Cerebellar nuclear complex (tissue), 1 donor: ENCODE data around the gene GPR32.
"Not testable (repeated sequence)": the region's sequence is repeated elsewhere in the genome, so short reads cannot be mapped to it uniquely, and the experiment has no call there.

Source experiments
- DNase-seq, 2 experiments: peaks; one replicate each; lab custom pipeline; 2025; lab: John Stamatoyannopoulos, UW

The GPR32 gene

GRCh38 chr19:50780753-50781435 is 10.6 kb downstream of the GPR32 start:
- DNase-seq, result no peak

- DNase-seq, result not testable (repeated sequence)
Measured at GRCh38 chr19:50783848-50784152, 13.5 kb downstream of the GPR32 start.

DNA sequence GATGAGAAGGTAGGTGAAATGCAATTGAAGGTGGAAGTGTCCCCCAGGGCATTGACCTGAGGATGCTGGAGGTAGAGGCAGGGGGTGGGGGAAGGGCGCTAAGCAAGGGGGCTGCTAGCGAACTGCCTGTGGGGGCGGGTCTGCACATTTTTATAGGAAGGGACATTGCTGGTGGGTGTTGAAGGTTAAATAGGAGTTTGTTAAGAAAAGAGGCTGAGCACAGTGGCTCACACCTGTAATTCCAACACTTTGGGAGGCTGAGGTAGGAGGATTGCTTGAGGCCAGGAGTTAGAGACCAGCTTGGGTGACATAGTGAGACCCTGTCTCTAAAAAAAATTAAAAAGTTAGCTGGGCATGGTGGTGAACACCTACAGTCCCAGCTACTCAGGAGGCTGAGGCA is 14.4 kb downstream of the GPR32 start:
- no peak for DNase-seq

GRCh38 chr19:50785329-50785728 is 15.1 kb downstream of the GPR32 start:
- no peak for DNase-seq

DNA sequence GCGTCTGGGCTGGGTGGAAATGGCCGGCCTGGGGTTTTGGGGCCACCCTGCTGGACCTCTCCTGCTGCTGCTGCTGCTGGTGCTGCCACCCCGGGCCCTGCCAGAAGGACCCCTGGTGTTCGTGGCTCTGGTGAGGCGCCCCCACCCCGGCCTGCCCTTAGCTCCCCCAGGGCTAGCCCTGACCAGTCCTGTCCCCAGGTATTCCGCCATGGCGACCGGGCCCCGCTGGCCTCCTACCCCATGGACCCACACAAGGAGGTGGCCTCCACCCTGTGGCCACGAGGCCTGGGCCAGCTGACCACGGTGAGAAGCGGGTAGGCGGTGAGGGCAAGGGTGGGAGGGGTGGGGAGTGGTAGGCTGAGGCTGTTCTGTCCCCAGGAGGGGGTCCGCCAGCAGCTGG is 20.1 kb downstream of the GPR32 start, which contains the start of gene ACP4:
TSS of gene ACP4 (plus strand) at position 20 of the 400 bp plus-strand sequence. CDS start at position 20, 0 bp downstream.
- DNase-seq, result no peak

DNA sequence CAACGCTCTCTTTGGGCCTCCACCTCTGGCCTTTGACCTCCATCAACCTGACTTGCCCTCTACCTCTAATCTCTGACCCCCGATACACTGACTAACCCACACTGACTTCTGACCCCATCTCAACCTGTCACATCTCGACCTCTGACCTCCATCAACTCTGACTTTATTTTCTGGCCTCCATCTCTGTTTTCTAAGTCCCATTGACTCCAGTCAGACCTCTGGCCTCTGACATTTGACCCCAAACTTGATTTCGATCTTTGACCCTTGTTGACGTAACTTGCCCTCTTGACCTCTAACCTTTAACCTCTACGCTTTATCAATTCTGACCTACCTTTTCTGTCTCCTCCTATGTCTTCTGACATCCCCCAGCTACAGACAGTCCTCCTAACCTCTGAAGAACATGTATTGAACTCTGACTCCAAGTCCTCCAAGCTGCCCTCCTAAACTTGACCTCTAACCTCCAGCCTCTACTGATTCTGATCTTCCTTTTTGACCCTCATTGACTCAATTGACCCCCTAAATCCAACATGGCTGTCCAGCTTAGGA is 20.7 kb downstream of the GPR32 start:
- DNase-seq, result no peak

DNA sequence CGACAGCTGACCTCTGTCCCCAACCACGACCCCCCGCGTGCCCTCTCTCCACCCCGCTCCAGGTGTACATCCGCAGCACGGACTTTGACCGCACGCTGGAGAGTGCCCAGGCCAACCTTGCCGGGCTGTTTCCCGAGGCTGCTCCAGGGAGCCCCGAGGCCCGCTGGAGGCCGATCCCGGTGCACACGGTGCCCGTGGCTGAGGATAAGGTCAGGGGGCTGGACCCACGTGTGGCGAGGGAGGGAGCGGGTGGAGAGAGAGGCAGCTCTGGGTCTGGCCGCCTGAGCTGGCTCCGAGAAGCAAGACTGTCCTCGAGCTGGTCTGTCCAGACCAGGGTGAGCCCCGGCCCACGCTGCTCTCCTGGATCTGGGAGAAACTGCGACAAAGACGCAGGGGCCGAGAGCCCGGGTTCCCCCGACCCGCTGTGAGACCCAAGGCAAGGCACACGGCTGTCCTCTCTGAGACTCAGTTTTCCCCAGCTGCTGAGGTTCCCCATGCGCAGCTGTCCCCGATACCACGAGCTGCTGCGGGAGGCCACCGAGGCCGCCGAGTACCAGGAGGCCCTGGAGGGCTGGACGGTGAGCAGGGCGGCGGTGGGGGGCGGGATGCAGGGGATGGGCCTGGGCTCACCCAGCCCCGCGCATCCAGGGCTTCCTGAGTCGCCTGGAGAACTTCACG is 21.5 kb downstream of the GPR32 start:
- no peak for DNase-seq

GRCh38 chr19:50792272-50793250 is 22.3 kb downstream of the GPR32 start:
- no peak for DNase-seq

DNA sequence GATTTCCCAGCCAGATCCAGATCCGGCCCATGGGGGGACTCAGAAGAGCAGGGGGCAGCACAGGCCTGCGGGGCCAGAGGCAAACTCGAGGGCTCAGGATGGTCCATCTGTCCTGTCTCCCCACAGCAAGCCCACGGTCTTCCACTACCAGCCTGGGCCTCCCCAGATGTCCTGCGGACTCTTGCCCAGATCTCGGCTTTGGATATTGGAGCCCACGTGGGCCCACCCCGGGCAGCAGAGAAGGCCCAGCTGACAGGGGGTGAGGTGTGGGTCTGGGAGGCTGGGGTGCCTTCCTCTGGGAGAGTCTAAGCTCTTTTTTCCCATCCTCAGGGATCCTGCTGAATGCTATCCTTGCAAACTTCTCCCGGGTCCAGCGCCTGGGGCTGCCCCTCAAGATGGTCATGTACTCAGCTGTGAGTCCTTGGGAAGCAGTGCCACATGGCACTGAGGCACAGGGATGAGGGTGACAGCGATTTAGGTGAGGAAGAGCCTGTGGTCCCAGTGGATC is 23.3 kb downstream of the GPR32 start:
- no peak for DNase-seq

GRCh38 chr19:50794074-50794875 is 24.0 kb downstream of the GPR32 start:
- no peak for DNase-seq

DNA sequence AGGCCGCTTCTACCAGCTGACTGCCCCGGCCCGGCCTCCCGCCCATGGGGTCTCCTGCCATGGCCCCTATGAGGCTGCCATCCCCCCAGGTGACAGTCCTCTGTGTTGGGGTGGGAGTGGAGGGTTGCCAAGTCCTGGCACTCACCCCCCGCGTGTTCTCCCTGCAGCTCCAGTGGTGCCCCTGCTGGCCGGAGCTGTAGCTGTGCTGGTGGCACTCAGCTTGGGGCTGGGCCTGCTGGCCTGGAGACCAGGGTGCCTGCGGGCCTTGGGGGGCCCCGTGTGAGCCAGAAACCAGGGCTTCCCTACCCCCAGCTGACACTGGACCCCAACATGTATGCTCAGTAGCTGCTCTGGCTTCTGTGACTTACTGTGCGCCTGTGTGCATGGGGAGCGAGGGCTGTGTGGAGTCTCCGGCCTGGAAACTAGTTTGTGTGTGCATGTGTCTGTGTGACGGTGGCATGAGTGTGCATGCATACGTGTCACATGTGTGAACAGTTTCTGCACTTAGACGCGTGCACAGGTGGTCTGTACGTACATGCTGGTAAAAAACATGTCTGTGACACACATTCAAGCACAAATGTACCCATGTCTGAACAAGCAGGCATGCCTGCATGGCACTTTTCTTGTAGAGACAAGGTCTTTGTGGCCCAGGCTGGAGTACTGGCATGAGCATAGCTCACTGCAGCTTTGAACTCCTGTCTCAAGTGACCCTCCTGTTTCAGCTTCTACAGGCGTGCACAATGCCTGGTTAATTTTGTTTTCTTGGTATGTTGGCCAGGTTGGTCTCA is 24.8 kb downstream of the GPR32 start:
- no peak for DNase-seq

DNA sequence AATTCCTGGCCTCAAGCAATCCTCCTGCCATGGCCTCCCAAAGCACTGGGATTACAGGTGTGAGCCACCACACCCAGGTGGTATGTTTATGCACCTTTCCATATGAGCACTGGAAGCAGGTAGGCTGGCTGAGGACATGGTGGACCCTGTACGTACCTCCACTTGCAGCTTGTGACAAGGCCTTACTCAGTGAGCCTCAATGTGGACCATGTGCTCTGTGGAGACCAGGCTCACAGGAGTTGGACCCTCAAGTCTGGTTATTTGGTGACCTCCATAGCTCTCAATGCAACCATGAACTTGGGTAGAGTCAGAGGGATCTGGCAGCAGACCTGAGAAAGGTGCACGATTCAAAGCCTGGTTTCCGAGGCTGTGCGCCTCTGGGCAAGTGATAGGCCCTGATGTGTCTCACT is 25.4 kb downstream of the GPR32 start:
- no peak for DNase-seq

DNA sequence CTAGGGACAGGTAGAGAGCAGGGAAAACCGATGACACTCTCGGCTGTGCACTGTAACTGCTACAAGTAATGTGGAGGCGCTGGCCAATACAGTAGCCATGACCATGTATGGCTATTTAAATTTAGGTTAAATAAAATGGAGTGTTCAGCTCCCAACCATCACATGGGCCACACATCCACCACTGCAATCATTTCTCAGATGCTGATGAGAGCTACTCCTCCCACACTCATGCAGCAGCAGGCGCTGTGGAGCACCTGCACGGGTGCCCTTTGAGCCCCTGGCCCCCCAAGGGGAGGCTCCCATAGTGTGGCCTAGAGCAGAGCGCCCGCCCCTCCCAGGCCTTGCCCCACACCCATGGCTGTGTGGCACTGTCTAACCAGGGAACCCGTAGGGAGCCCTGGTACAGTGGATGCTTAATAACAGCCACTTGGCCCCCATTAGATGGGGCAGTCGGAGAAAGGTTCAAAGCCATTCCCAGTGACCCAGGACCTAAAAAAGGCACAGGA is 25.9 kb downstream of the GPR32 start:
- no peak for DNase-seq

GRCh38 chr19:50796634-50797428 is 26.6 kb downstream of the GPR32 start:
- DNase-seq, result no peak

GRCh38 chr19:50797429-50797780 is 27.1 kb downstream of the GPR32 start:
- DNase-seq, result no peak

DNA sequence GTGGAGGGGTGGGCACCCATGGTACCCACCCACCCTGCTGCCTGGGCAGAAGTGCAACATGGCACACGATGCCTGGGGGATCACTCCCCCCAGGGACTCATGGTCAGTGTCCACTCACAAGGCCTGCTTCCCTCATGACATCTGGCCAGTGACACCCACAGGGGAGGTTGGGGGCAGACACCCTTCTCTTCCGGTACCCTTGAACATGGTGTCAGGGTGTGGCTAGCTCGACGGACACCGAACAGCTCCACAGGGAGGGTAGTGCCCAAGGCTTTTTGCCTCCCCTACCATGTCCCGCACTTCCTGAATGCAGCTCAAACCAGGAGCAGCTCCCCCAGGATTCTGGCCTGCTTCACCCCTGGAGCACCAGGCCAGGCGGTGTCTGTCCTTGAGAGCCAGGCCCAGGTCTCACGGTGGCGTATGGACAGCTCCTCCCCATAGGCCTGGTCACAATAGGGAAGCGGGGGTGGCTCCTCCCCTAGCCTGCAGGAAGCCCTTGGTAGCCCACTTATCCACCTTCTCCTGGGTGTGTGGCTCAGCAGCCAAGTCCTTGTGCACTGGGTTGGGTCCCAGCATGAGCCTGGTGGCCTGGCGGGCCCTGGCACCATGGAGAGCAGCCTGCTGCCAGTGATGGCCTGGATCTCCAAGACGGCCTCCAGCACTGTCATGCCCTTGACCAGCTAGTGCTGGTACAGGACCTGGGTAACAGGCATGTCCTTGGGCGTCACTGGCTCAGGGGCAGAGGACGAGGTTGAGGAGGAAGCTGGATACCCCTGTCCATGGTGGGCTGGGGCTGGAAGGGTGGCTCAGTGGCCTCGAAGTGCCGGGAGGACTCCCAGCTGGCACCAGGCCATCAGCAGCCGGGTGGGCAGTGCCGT is 27.8 kb downstream of the GPR32 start:
- DNase-seq, result no peak

GRCh38 chr19:50798659-50799546 is 28.6 kb downstream of the GPR32 start:
- DNase-seq, result no peak

DNA sequence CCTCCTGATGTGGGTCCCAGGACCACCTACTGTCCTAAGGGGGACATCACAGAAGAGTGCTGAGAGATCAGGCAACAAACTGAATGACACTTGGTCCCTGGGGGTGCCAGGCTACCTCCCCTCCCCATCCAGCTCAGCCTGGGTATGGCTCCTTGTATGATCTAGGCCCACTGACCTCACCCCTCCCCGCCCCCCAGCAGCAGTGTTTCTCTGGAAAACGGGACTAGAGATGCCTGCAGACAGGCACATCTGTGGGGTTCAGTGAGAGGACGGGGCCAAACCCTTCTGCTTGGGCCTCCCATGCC is 29.2 kb downstream of the GPR32 start:
- DNase-seq, result no peak
